Measurements from ENCODE around the gene ARID3A.
A peak's percentile ranks its signal among the peaks of the same experiment; 100 is the strongest.

ARID3A gene

GRCh38 chr19:982567-983170 lies 56.8 kb downstream of the ARID3A start:
- Histone ChIP-seq H3K9me3 (replicated peaks; ENCODE audit: low read length) (no peaks in the 10 kb centered on the region), H3K9ac (ENCODE audit: low read depth, low read length) (peak overlapping the region; percentile 49), H3K4me2 (ENCODE audit: low read length) (peak overlapping the region; percentile 93), H3K27me3 (ENCODE audit: control insufficient read depth, insufficient read depth, low read length) (no peaks in the 10 kb centered on the region), H3K4me3 (ENCODE audit: low read length) (peak overlapping the region; percentile 70), H3K4me1 (ENCODE audit: control insufficient read depth, insufficient read depth, low read length) (peaks cover 22% of the 10 kb centered on the region), H3K36me3 (ENCODE audit: insufficient read depth, low read length) (peaks cover 14% of the 10 kb centered on the region)

GRCh38 chr19:984165-984967 lies 58.5 kb downstream of the ARID3A start, which contains the start of gene WDR18:
Gene WDR18 (plus strand): TSS chr19:984345. CDS start chr19:984354, 9 bp downstream.
- peak within 1 kb of the TSS; percentile 99 for H3K4me3 ChIP-seq (ENCODE audit: low read length)
- no peaks in the 10 kb centered on the region for H3K27me3 ChIP-seq (ENCODE audit: control insufficient read depth, insufficient read depth, low read length)
- H3K4me2 ChIP-seq (ENCODE audit: low read length) = peak within 1 kb of the TSS; percentile 86
- no peaks in the 10 kb centered on the region for H3K9me3 ChIP-seq (replicated peaks; ENCODE audit: low read length)
- H3K4me1 ChIP-seq (ENCODE audit: control insufficient read depth, insufficient read depth, low read length) = peaks cover 22% of the 10 kb centered on the region
- H3K36me3 ChIP-seq (ENCODE audit: insufficient read depth, low read length) = peaks cover 14% of the 10 kb centered on the region
- H3K9ac ChIP-seq (ENCODE audit: low read depth, low read length) = peak within 1 kb of the TSS; percentile 98

GRCh38 chr19:986083-986482 lies 60.2 kb downstream of the ARID3A start:
- H3K4me1 ChIP-seq (ENCODE audit: control insufficient read depth, insufficient read depth, low read length) = peaks cover 17% of the 10 kb centered on the region
- no peak overlapping the region for H3K9ac ChIP-seq (ENCODE audit: low read depth, low read length)
- H3K9me3 ChIP-seq (replicated peaks; ENCODE audit: low read length) = no peaks in the 10 kb centered on the region
- H3K4me3 ChIP-seq (ENCODE audit: low read length) = no peak overlapping the region
- no peaks in the 10 kb centered on the region for H3K27me3 ChIP-seq (ENCODE audit: control insufficient read depth, insufficient read depth, low read length)
- no peak overlapping the region for H3K4me2 ChIP-seq (ENCODE audit: low read length)
- H3K36me3 ChIP-seq (ENCODE audit: insufficient read depth, low read length) = peaks cover 30% of the 10 kb centered on the region

GRCh38 chr19:988081-988480 lies 62.2 kb downstream of the ARID3A start:
- Histone ChIP-seq H3K9ac (ENCODE audit: low read depth, low read length) (no peak overlapping the region), H3K4me1 (ENCODE audit: control insufficient read depth, insufficient read depth, low read length) (peaks cover 11% of the 10 kb centered on the region), H3K27me3 (ENCODE audit: control insufficient read depth, insufficient read depth, low read length) (no peaks in the 10 kb centered on the region), H3K9me3 (replicated peaks; ENCODE audit: low read length) (no peaks in the 10 kb centered on the region), H3K36me3 (ENCODE audit: insufficient read depth, low read length) (peaks cover 42% of the 10 kb centered on the region), H3K4me3 (ENCODE audit: low read length) (no peak overlapping the region), H3K4me2 (ENCODE audit: low read length) (peak overlapping the region; percentile 33)

- Histone ChIP-seq H3K4me3 (ENCODE audit: low read length) (no peak overlapping the region), H3K4me2 (ENCODE audit: low read length) (no peak overlapping the region), H3K9me3 (replicated peaks; ENCODE audit: low read length) (no peaks in the 10 kb centered on the region), H3K9ac (ENCODE audit: low read depth, low read length) (no peak overlapping the region), H3K27me3 (ENCODE audit: control insufficient read depth, insufficient read depth, low read length) (no peaks in the 10 kb centered on the region), H3K4me1 (ENCODE audit: control insufficient read depth, insufficient read depth, low read length) (peaks cover 10% of the 10 kb centered on the region), H3K36me3 (ENCODE audit: insufficient read depth, low read length) (peaks cover 46% of the 10 kb centered on the region)
These were observed 62.7 kb downstream of the ARID3A start for GRCh38 chr19:988510-988909.

GRCh38 chr19:989381-990081 lies 63.7 kb downstream of the ARID3A start:
- H3K9ac ChIP-seq (ENCODE audit: low read depth, low read length) = no peak overlapping the region
- no peak overlapping the region for H3K4me2 ChIP-seq (ENCODE audit: low read length)
- no peaks in the 10 kb centered on the region for H3K9me3 ChIP-seq (replicated peaks; ENCODE audit: low read length)
- peaks cover 4% of the 10 kb centered on the region for H3K4me1 ChIP-seq (ENCODE audit: control insufficient read depth, insufficient read depth, low read length)
- H3K4me3 ChIP-seq (ENCODE audit: low read length) = no peak overlapping the region
- H3K36me3 ChIP-seq (ENCODE audit: insufficient read depth, low read length) = peaks cover 46% of the 10 kb centered on the region
- no peaks in the 10 kb centered on the region for H3K27me3 ChIP-seq (ENCODE audit: control insufficient read depth, insufficient read depth, low read length)

- Histone ChIP-seq H3K4me1 (ENCODE audit: control insufficient read depth, insufficient read depth, low read length) (peaks cover 2% of the 10 kb centered on the region), H3K4me2 (ENCODE audit: low read length) (no peak overlapping the region), H3K9me3 (replicated peaks; ENCODE audit: low read length) (no peaks in the 10 kb centered on the region), H3K4me3 (ENCODE audit: low read length) (no peak overlapping the region), H3K36me3 (ENCODE audit: insufficient read depth, low read length) (peaks cover 46% of the 10 kb centered on the region), H3K27me3 (ENCODE audit: control insufficient read depth, insufficient read depth, low read length) (peaks cover under 1% of the 10 kb centered on the region), H3K9ac (ENCODE audit: low read depth, low read length) (no peak overlapping the region)
These were observed 64.3 kb downstream of the ARID3A start for GRCh38 chr19:990119-990571.

GRCh38 chr19:990746-991145 lies 64.9 kb downstream of the ARID3A start:
- Histone ChIP-seq H3K9ac (ENCODE audit: low read depth, low read length) (no peak overlapping the region), H3K27me3 (ENCODE audit: control insufficient read depth, insufficient read depth, low read length) (peaks cover 6% of the 10 kb centered on the region), H3K4me2 (ENCODE audit: low read length) (no peak overlapping the region), H3K9me3 (replicated peaks; ENCODE audit: low read length) (no peaks in the 10 kb centered on the region), H3K4me1 (ENCODE audit: control insufficient read depth, insufficient read depth, low read length) (peaks cover 8% of the 10 kb centered on the region), H3K36me3 (ENCODE audit: insufficient read depth, low read length) (peaks cover 44% of the 10 kb centered on the region), H3K4me3 (ENCODE audit: low read length) (no peak overlapping the region)

- Histone ChIP-seq H3K27me3 (ENCODE audit: control insufficient read depth, insufficient read depth, low read length) (peaks cover 12% of the 10 kb centered on the region), H3K4me3 (ENCODE audit: low read length) (no peak overlapping the region), H3K9me3 (replicated peaks; ENCODE audit: low read length) (no peaks in the 10 kb centered on the region), H3K9ac (ENCODE audit: low read depth, low read length) (no peak overlapping the region), H3K4me2 (ENCODE audit: low read length) (no peak overlapping the region), H3K4me1 (ENCODE audit: control insufficient read depth, insufficient read depth, low read length) (peaks cover 14% of the 10 kb centered on the region), H3K36me3 (ENCODE audit: insufficient read depth, low read length) (peaks cover 43% of the 10 kb centered on the region)
These were observed 65.5 kb downstream of the ARID3A start for GRCh38 chr19:991174-991931.

GRCh38 chr19:991932-992669 lies 66.3 kb downstream of the ARID3A start:
- Histone ChIP-seq H3K9ac (ENCODE audit: low read depth, low read length) (no peak overlapping the region), H3K36me3 (ENCODE audit: insufficient read depth, low read length) (peaks cover 35% of the 10 kb centered on the region), H3K9me3 (replicated peaks; ENCODE audit: low read length) (no peaks in the 10 kb centered on the region), H3K27me3 (ENCODE audit: control insufficient read depth, insufficient read depth, low read length) (peaks cover 19% of the 10 kb centered on the region), H3K4me3 (ENCODE audit: low read length) (no peak overlapping the region), H3K4me2 (ENCODE audit: low read length) (no peak overlapping the region), H3K4me1 (ENCODE audit: control insufficient read depth, insufficient read depth, low read length) (peaks cover 17% of the 10 kb centered on the region)
